HepG2 (cell line): Measurements from ENCODE around the gene WDR31. TPM values are rescaled to one million over a fixed set of nuclear protein-coding genes. Genes with fewer than 3 reads are reported as not detected.

Experiments used
- ATAC-seq: fragments of 200-7000 bp; cut with Tn5 transposase; 3 replicates; pipeline ENCODE4 v1.9.1; 2020; ENCODE audit warnings: mild to moderate bottlenecking, moderate library complexity
- BruUV-seq: library from RNA; stranded (reverse); fragments of 400-500 nt; replicated peaks from 2 replicates; lab custom pipeline; 2021; lab: Mats Ljungman, UMichigan
- CTCF ChIA-PET: fragments of 300-600 bp; formaldehyde crosslinking; extraction: SDS; loops from one replicate; lab custom pipeline; 2021; ENCODE audit warnings: low total read pairs, inconsistent platforms, low intra/inter-chr PET ratio; lab: Yijun Ruan, JAX
- POLR2A ChIA-PET: fragments of 350-600 bp; sonication (Branson Sonifier 250); formaldehyde crosslinking; loops from one replicate; lab custom pipeline; 2020; ENCODE audit warnings: antibody characterized with exemption, inconsistent platforms; lab: Yijun Ruan, JAX
- DNase-seq: peaks from one replicate; pipeline ENCODE4 v3.0.0-alpha.2; 2015; ENCODE audit warnings: low spot score
- FAIRE-seq: peaks from 3 replicates; lab custom pipeline; 2011; peaks lifted over from hg19 to GRCh38; lab: Jason Lieb, UNC
- H2AFZ ChIP-seq: one replicate; pipeline ENCODE4 v1.6.1; 2011; ENCODE audit warnings: low read length, inconsistent platforms
- H3K27ac ChIP-seq: fragments of 300-600 bp; 3 replicates; pipeline ENCODE4 v1.8.0; 2011; ENCODE audit warnings: mixed run types, mild to moderate bottlenecking, mixed read lengths, low read length, inconsistent platforms; ENCODE audit not compliant: insufficient read depth; ENCODE audit errors: extremely low read length
- H3K27me3 ChIP-seq, 2 experiments: fragments of 200-600 bp in 1 of 2; 2 replicates in 1 of 2; 3 replicates in 1 of 2; pipeline versions ENCODE4 v1.6.0 to v1.8.0; 2011; ENCODE audit warnings: low read length in 2 of 2, mild to moderate bottlenecking in 2 of 2, moderate library complexity in 2 of 2, inconsistent platforms in 1 of 2; ENCODE audit not compliant: insufficient read depth in 2 of 2, control insufficient read depth in 1 of 2
- H3K36me3 ChIP-seq, 2 experiments: fragments of 200-600 bp in 1 of 2; replicated peaks in 1 of 2; 2 replicates in 1 of 2; 3 replicates in 1 of 2; pipeline versions ENCODE4 v1.5.1 to v1.8.0; 2011; ENCODE audit warnings: low read length in 2 of 2, inconsistent platforms in 1 of 2; ENCODE audit not compliant: insufficient read depth in 2 of 2, control insufficient read depth in 1 of 2
- H3K4me1 ChIP-seq: 2 replicates; pipeline ENCODE4 v1.5.1; 2012; ENCODE audit warnings: low read length, inconsistent platforms; ENCODE audit not compliant: insufficient read depth
- H3K4me2 ChIP-seq: 2 replicates; pipeline ENCODE4 v1.6.0; 2011; ENCODE audit warnings: low read depth, low read length, inconsistent platforms
- H3K4me3 ChIP-seq, 3 experiments: fragments of 200-600 bp in 1 of 3; sonication (generic), shearing (Covaris generic) in 1 of 3; replicated peaks in 1 of 3; 2 replicates each; pipeline ENCODE4 v1.5.1; 2011 to 2016; ENCODE audit warnings: low read length in 3 of 3, inconsistent platforms in 2 of 3, low read depth in 2 of 3, mild to moderate bottlenecking in 2 of 3, control low read depth in 1 of 3, mixed read lengths in 1 of 3; ENCODE audit not compliant: insufficient read depth in 1 of 3
- H3K79me2 ChIP-seq: one replicate; pipeline ENCODE4 v1.6.1; 2011; ENCODE audit warnings: low read length, inconsistent platforms; ENCODE audit not compliant: insufficient read depth
- H3K9ac ChIP-seq: 2 replicates; pipeline ENCODE4 v1.6.0; 2011; ENCODE audit warnings: mild to moderate bottlenecking, low read depth, low read length, inconsistent platforms; ENCODE audit not compliant: insufficient read depth
- H3K9me3 ChIP-seq: 2 replicates; pipeline ENCODE4 v1.5.1; 2012; ENCODE audit warnings: mild to moderate bottlenecking, low read length
- H4K20me1 ChIP-seq: 2 replicates; pipeline ENCODE4 v1.6.0; 2011; ENCODE audit warnings: inconsistent platforms, mild to moderate bottlenecking, low read length, moderate library complexity; ENCODE audit not compliant: insufficient read depth
- AGO2 ChIP-seq: fragments of 200-400 bp; formaldehyde crosslinking; optimal IDR thresholded peaks from 2 replicates; pipeline ENCODE3; 2017; ENCODE audit warnings: mild to moderate bottlenecking, low read depth, low read length, moderate library complexity
- CCDC6 ChIP-seq: sonication (generic); formaldehyde crosslinking; IDR thresholded peaks from 2 replicates; pipeline ENCODE4 v1.8.1; 2022; ENCODE audit warnings: mild to moderate bottlenecking, missing genetic modification reagents, moderate library complexity
- ELF1 ChIP-seq: sonication (generic); formaldehyde crosslinking; IDR thresholded peaks from 2 replicates; pipeline ENCODE4 v1.4.0; 2020; ENCODE audit warnings: missing genetic modification reagents
- FUBP1 ChIP-seq: sonication (generic); formaldehyde crosslinking; IDR thresholded peaks from 2 replicates; pipeline ENCODE4 v1.5.1; 2020; ENCODE audit warnings: missing genetic modification reagents, mild to moderate bottlenecking, borderline replicate concordance
- GABPA ChIP-seq, 2 experiments: IDR thresholded peaks; 2 replicates each; pipeline ENCODE4 v1.6.1; 2011 to 2016; ENCODE audit warnings: low read depth in 2 of 2, low read length in 1 of 2, missing biosample characterization in 1 of 2, missing genetic modification characterization in 1 of 2
- GATA4 ChIP-seq: sonication (generic); IDR thresholded peaks from 2 replicates; pipeline ENCODE4 v1.6.1; 2016; ENCODE audit warnings: antibody characterized with exemption, low read depth, borderline replicate concordance
- GTF3A ChIP-seq: sonication (generic); formaldehyde crosslinking; conservative IDR thresholded peaks from 2 replicates; pipeline ENCODE4 v1.4.0; 2020; ENCODE audit warnings: mild to moderate bottlenecking, missing genetic modification reagents
- KDM1A ChIP-seq: IDR thresholded peaks from 2 replicates; pipeline ENCODE4 v1.6.1; 2016; ENCODE audit warnings: missing compliant biosample characterization
- KLF13 ChIP-seq: sonication (generic); formaldehyde crosslinking; IDR thresholded peaks from 2 replicates; pipeline ENCODE4 v1.4.0; 2020; ENCODE audit warnings: mild to moderate bottlenecking, missing genetic modification reagents
- NFE2L1 ChIP-seq: sonication (generic); formaldehyde crosslinking; IDR thresholded peaks from 2 replicates; pipeline ENCODE4 v1.4.0; 2020; ENCODE audit warnings: missing genetic modification reagents, mild to moderate bottlenecking, borderline replicate concordance
- NKX3-1 ChIP-seq: sonication (generic); formaldehyde crosslinking; IDR thresholded peaks from 2 replicates; pipeline ENCODE4 v1.5.0; 2020; ENCODE audit warnings: missing genetic modification reagents
- PBX2 ChIP-seq: IDR thresholded peaks from 2 replicates; pipeline ENCODE4 v1.6.1; 2016; ENCODE audit warnings: control low read depth
- PPARG ChIP-seq: conservative IDR thresholded peaks from 2 replicates; pipeline ENCODE4 v1.6.1; 2016; ENCODE audit warnings: missing biosample characterization, missing genetic modification reagents
- SALL1 ChIP-seq: sonication (generic); formaldehyde crosslinking; IDR thresholded peaks from 2 replicates; pipeline ENCODE4 v1.8.0; 2022; ENCODE audit warnings: mild to moderate bottlenecking, missing genetic modification reagents
- SIX4 ChIP-seq: sonication (generic); formaldehyde crosslinking; IDR thresholded peaks from 2 replicates; pipeline ENCODE4 v1.4.0; 2020; ENCODE audit warnings: missing genetic modification reagents
- ZNF33B ChIP-seq: sonication (generic); formaldehyde crosslinking; IDR thresholded peaks from 2 replicates; pipeline ENCODE4 v1.5.1; 2020; ENCODE audit warnings: mild to moderate bottlenecking, missing genetic modification reagents
- ZNF75D ChIP-seq: sonication (generic); formaldehyde crosslinking; IDR thresholded peaks from 2 replicates; pipeline ENCODE4 v1.8.1; 2023; ENCODE audit warnings: missing genetic modification reagents, mild to moderate bottlenecking, borderline replicate concordance
- ZNF780A ChIP-seq: sonication (generic); formaldehyde crosslinking; IDR thresholded peaks from 2 replicates; pipeline ENCODE4 v1.8.0; 2022; ENCODE audit warnings: mild to moderate bottlenecking, missing genetic modification reagents, moderate library complexity
- WGBS: methylation state at CpG from one replicate; pipeline ENCODE4 v1.1.6; 2017; ENCODE audit warnings: low lambda C conversion rate; 5-methylcytosine and 5-hydroxymethylcytosine counted together
- in situ Hi-C: cut with HindIII; loops from 2 replicates; pipeline ENCODE4 v1.10.0; 2017; ENCODE audit warnings: low pct_unique_long_range_greater_than_20kb; ENCODE audit not compliant: extremely low pct_ligation_motif_present
- intact Hi-C: fragments of 100-400 bp; cut with micrococcal nuclease; formaldehyde crosslinking; loops from one replicate; pipeline ENCODE4 v1.10.0; 2022; ENCODE audit not compliant: unreplicated experiment
- polyA plus RNA-seq, 8 experiments: library from polyadenylated mRNA; depleted of rRNA in 3 of 8; stranded (reverse) in 7 of 8; unstranded in 1 of 8; fragments of >200 nt; fragmentation: Illumina TruSeq in 4 of 8; extraction: Trizol in 4 of 8; gene quantifications; 2 replicates each; pipeline versions ENCODE4 v1.2.1 to v1.2.3, GENCODE V29; 2011 to 2016; ENCODE audit warnings: low read depth in 4 of 8, missing spikeins in 1 of 8, mixed read lengths in 1 of 8; ENCODE audit not compliant: insufficient read depth in 1 of 8
- total RNA-seq, 5 experiments: library from RNA; depleted of rRNA; stranded (reverse); fragments of >200 nt; fragmentation: Illumina TruSeq; extraction: Trizol; gene quantifications; 2 replicates each; pipeline ENCODE4 v1.2.3, GENCODE V29; 2016; ENCODE audit warnings: low read depth in 1 of 5

The WDR31 gene
- total and polyA plus RNA-seq, 2 of the 13 experiments (the other 11 are each of a cell fraction or from before 2014, with no cell fraction given): 0.33 to 1.7 TPM

- POLR2A ChIA-PET: interaction anchor here (3.0 kb wide), 1 partner anchor 12 kb away, joined by 16 read pairs; the partner anchor contains the start of gene HDHD3
- H3K36me3 ChIP-seq: no peaks in the 10 kb centered on the region
- no peak overlapping the region for H2AFZ ChIP-seq
- DNase-seq (no peak), FAIRE-seq (no peak), ATAC-seq (no peak)
- H3K27me3 ChIP-seq: peaks cover 0 to 6% of the 10 kb centered on the region in 2 experiments; a peak in 1 of 5 replicates
- intact Hi-C loops (no loop called here), in situ Hi-C loops (no loop called here)
- no peaks in the 10 kb centered on the region for H3K9me3 ChIP-seq
- no peak overlapping the region for H3K4me2 ChIP-seq
- CTCF ChIA-PET: no interaction called here
- no TSS peak for BruUV-seq
- WGBS: 46% methylated on average over 1 of the region's 1 CpG
- no peak for TF ChIP-seq ZNF75D (CRISPR knock-in tag)
- H3K4me3 ChIP-seq: no peak overlapping the region
- no peak overlapping the region for H3K9ac ChIP-seq
- no peaks in the 10 kb centered on the region for H3K79me2 ChIP-seq
- no peaks in the 10 kb centered on the region for H4K20me1 ChIP-seq
- peaks cover 55% of the 10 kb centered on the region for H3K4me1 ChIP-seq
- no peak overlapping the region for H3K27ac ChIP-seq
These were observed 24.9 kb upstream of the WDR31 start for GRCh38 chr9:113364951-113365350.

GRCh38 chr9:113363336-113363735, 23.3 kb upstream of the WDR31 start:
- no peak overlapping the region for H3K4me3 ChIP-seq
- H3K4me1 ChIP-seq: peaks cover 40% of the 10 kb centered on the region
- H3K79me2 ChIP-seq: no peaks in the 10 kb centered on the region
- in situ Hi-C loops (no loop called here), intact Hi-C loops (no loop called here)
- H3K4me2 ChIP-seq: no peak overlapping the region
- ATAC-seq (no peak), DNase-seq (no peak), FAIRE-seq (no peak)
- WGBS: 56% methylated on average over 3 of the region's 3 CpGs
- H3K9ac ChIP-seq: no peak overlapping the region
- peaks cover 0 to 6% of the 10 kb centered on the region in 2 experiments; a peak in 2 of 5 replicates for H3K27me3 ChIP-seq
- ChIA-PET CTCF (interaction anchor here (0.8 kb wide), 1 partner anchor 43 kb away, joined by 3 read pairs; no protein-coding TSS in a partner anchor), POLR2A (no interaction called here)
- no peak overlapping the region for H3K27ac ChIP-seq
- no TSS peak for BruUV-seq
- no peaks in the 10 kb centered on the region for H3K36me3 ChIP-seq
- no peaks in the 10 kb centered on the region for H4K20me1 ChIP-seq
- no peak overlapping the region for H2AFZ ChIP-seq
- H3K9me3 ChIP-seq: no peaks in the 10 kb centered on the region
- TF ChIP-seq FUBP1 (CRISPR knock-in tag) (no peak), KLF13 (CRISPR knock-in tag) (no peak), AGO2 (no peak), ELF1 (no peak), ZNF33B (CRISPR knock-in tag) (no peak), GABPA (IDR thresholded peaks at IDR 0.05; ENCODE audit: low read depth, low read length) (no peak), GABPA (CRISPR knock-in tag; IDR thresholded peaks at IDR 0.05; ENCODE audit: low read depth) (no peak), GTF3A (CRISPR knock-in tag) (no peak), SALL1 (CRISPR knock-in tag) (no peak), PBX2 (CRISPR knock-in tag) (no peak), KDM1A (CRISPR knock-in tag) (no peak), SIX4 (CRISPR knock-in tag) (no peak), NFE2L1 (CRISPR knock-in tag) (no peak), ZNF780A (no peak), NKX3-1 (no peak), PPARG (CRISPR knock-in tag) (no peak), CCDC6 (CRISPR knock-in tag) (no peak), GATA4 (no peak)
